ENCODE data around the gene TUBGCP3.

- TF ChIP-seq CTCF (IDR thresholded peaks at IDR 0.05; ENCODE audit: insufficient read depth, low read length, poor library complexity, severe bottlenecking): no peak
- TF ChIP-seq EZH2phosphoT487 (conservative IDR thresholded peaks at IDR 0.05; ENCODE audit: low read length): no peak
These were observed 14.2 kb upstream of the TUBGCP3 start for GRCh38 chr13:112602189-112602588.

All from SU-DHL-6 (cell line).